ENCODE measurements around the gene RNF17.

The RNF17 gene

DNA sequence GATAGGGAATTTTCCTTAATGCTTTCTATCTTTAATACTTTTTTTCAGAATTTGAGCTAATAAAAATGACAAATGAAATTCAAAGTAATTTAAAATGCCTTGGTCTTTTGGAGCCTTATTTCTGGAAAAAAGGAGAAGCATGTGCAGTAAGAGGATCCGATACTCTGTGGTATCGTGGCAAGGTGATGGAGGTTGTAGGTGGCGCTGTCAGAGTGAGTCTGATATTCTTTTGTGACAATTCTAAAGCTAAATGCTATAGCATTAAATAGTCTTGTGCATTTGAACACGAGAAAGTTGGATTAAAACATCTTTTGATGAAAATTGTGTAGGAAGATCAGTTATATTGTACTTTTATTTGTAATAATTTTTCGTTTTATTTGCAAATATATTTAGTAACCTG, 95.0 kb downstream of the RNF17 start:
- DNase-seq (ENCODE audit: low read depth in 2 of 2, low spot score in 1 of 2): no peak

DNA sequence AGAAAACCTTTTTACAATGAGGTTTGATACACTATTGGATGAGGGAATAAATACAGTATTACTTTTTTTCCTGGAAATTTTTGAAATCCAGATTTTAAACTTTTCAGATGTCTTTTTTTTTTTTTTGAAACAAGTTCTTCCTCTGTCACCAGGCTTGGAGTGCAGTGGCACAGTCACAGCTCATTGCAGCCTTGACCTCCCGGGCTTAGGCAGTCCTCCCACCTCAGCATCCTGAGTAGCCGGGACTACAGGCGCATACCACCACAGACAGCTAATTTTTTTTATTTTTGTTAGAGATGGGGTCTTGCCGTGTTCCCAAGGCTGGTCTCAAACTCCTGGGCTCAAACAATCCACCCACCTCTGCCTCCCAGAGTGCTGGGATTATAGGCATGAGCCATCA, 96.8 kb downstream of the RNF17 start:
- no peak for DNase-seq (ENCODE audit: low read depth in 2 of 2, low spot score in 1 of 2)

DNA sequence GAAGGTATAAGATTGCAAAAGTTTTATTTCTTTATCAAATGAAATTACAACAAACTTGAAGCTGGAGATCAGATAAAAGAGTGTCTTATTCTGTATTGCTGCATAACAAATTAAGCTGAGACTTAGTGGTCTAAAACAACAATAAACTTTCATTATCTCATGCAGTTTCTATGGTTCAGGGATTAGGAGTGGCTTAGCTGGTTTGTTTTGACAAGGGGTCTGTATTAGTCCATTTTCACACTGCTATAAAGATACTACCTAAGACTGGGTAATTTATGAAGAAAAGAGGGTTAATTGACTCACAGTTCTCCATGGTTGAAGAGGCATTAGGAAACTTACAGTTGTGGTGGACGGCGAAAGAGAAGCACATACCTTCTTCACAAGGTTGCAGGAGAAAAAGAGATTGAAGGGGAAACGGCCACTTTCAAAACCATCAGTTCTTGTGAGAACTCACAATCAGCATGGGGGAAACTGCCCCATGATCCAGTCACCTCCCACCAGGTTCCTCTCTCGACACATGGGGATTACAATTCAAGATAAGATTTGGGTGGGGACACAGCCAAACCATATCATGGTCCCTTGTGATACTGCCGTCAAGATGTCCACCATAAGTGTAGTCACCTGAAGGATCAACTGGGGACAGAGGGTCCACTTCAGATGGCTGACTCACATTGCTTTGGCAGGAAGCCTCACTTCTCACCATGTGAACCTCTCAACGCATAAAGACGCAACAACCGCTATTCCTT, 97.8 kb downstream of the RNF17 start:
- DNase-seq (ENCODE audit: low read depth in 2 of 2, low spot score in 1 of 2): no peak

- DNase-seq (ENCODE audit: low read depth in 2 of 2, low spot score in 1 of 2): no peak
These were observed 100.0 kb downstream of the RNF17 start for GRCh38 chr13:24863748-24864540.

GRCh38 chr13:24864579-24864978, 100.6 kb downstream of the RNF17 start:
- no peak for DNase-seq (ENCODE audit: low read depth in 2 of 2, low spot score in 1 of 2)

DNA sequence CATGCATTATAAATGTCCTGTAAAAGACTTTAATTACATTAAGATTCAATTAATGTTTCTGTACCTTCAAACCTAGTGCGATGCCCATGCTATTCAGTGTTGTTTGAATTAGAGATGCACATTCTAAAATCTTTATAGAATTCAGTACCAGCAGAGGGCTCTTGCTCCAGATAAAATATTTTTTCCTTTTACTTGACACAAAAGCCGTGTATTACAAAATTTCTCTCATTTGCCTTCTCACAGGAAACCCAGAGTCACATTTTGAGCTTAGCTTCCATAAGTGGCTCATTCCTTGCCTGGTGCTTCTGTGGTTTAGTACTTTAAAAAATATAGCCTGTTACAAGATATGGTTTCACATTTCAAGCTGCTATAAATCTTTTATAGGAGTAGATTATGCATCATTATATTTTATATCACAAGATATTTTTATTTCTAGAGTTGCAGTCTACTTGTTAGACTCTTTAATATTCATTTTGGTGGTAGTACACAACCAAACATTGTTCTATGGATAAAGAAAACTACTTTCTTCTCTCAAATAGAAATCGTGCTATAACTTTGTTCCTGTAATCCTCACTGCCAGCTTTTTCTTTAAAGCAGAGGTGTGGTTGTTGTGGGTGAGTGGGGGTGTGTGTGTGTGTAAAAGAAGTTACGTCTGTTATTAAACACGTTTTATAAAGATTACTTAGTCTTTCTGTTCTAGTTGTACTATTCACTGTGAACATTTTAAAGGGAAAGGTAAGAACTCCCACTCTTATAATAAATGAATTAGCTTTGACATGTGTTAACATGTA, 101.4 kb downstream of the RNF17 start:
- no peak for DNase-seq (ENCODE audit: low read depth in 2 of 2, low spot score in 1 of 2)

DNA sequence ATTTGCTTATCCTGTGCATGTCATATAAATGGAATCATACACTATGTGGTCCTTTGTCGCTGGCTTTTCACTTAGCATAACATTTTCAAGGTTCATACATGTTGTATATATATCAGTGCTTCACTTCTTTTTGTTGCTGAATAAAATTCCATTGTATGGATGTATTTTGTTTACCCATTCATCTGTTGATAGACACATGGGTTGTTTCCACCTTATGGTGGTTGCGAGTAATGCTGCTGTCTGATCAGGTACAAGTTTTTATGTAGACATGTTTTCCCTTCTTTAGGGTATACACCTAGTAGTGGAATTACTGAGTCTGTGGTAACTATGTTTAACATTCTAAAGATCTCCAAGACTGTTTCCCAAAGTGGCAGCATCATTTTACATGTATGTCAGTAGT, 102.5 kb downstream of the RNF17 start:
- no peak for DNase-seq (ENCODE audit: low read depth in 2 of 2, low spot score in 1 of 2)

- DNase-seq (ENCODE audit: low read depth in 2 of 2, low spot score in 1 of 2): no peak
These were observed 104.9 kb downstream of the RNF17 start for GRCh38 chr13:24868874-24869273.

DNA sequence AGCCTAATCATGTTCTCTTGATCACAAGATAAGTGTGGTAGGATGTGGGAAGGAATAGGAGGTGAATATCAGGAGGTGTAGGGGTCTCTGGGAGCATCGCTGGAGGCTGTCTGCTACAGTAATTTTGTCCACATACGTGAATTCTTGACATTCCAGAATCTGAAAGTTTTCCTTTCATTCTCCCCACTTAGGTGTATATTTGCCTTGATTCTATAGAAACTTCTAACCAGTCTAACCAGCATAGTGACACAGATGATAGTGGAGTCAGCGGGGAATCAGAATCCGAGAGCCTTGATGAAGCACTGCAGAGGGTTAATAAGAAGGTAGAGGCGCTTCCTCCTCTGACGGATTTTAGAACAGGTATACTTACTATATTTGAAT, 106.4 kb downstream of the RNF17 start:
- DNase-seq (ENCODE audit: low read depth in 2 of 2, low spot score in 1 of 2): no peak

- DNase-seq (ENCODE audit: low read depth in 2 of 2, low spot score in 1 of 2): no peak
These were observed 111.6 kb downstream of the RNF17 start for GRCh38 chr13:24875566-24875965.

GRCh38 chr13:24877531-24877930, 113.6 kb downstream of the RNF17 start:
- no peak for DNase-seq (ENCODE audit: low read depth in 2 of 2, low spot score in 1 of 2)

DNA sequence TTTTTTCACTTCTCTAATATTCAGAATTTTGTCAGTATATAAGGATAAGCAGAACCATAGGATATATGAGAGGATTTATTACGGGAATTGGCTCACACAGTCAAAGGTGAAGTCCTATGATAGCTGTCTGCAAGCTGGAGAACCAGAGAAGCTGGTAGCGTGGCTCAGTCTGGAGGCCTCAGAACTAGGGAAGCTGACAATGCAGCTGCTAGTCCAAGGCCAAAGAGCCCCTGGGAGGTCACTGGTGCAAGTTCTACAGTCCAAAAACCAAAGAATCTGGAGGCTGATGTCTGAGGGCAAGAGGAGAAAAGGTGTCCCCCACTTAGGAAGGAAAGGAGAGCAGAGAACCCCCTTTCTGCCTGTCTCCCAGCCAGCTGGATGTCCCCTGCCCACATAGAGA, 114.4 kb downstream of the RNF17 start:
- no peak for DNase-seq (ENCODE audit: low read depth in 2 of 2, low spot score in 1 of 2)

DNA sequence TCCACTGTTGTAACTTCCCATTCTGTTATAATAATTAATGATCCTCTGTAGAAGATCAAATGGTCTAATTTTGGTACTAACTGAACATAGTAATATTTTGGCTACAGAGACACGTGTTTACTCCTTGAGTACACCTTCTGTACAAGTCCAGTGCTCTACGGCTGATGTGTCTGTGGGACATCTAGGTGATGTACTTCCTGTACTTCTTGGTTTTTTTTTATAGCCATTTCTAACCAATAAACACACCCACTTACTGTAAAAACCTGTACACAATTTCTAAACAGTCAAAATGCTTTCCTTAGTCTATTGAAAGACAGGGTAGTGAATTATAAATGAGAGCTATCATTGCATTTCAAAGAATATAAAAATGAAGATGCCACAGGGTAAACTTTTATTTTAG, 118.7 kb downstream of the RNF17 start:
- no peak for DNase-seq (ENCODE audit: low read depth in 2 of 2, low spot score in 1 of 2)

DNA sequence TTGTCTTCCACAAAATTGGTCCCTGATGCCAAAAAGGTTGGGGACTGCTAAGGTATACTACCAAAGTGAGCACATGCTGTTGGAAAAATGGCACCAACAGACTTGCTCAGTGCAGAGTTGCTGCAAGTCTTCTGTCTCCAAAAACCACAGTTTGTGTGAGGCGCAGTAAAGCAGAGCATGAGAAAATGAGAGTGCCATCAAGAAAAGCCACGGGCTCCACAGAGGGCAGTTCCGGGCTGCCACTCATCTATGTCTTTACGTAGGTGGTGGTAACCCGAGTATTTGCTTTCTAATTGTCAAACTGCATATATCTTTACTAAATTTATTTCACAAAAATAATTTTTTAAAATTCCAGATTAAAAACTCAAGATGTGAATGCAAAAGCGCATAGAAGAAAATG, 123.8 kb downstream of the RNF17 start:
- DNase-seq (ENCODE audit: low read depth in 2 of 2, low spot score in 1 of 2): no peak

DNA sequence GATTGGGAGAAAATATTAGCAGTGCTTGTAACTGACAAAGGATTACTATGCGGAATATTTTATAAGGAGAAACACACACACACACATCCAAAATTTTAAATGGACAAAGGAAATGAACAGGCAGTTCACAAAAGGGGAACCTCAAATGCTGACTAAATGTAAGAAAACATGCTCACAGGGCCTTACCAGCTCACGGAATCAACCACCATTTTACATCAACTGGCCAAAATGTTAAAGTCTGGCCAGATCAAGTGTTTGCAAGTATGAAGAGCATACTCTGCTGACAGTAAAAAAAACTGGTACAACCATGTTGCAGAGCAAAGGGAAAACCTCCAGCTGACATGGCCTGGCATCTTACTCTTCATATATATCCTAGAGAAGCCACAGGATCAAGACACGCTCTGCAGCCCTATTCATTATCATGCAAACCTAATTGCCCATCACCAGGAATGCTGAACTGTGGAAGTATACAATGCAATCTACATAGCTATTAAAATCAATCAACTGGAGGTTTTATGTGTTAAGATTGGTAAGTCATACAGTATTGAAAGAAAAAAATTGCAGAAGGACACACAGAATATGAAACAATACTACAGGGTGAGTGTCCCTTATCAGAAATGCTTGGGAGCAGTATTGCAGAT, 124.4 kb downstream of the RNF17 start:
- DNase-seq (ENCODE audit: low read depth in 2 of 2, low spot score in 1 of 2): no peak

DNA sequence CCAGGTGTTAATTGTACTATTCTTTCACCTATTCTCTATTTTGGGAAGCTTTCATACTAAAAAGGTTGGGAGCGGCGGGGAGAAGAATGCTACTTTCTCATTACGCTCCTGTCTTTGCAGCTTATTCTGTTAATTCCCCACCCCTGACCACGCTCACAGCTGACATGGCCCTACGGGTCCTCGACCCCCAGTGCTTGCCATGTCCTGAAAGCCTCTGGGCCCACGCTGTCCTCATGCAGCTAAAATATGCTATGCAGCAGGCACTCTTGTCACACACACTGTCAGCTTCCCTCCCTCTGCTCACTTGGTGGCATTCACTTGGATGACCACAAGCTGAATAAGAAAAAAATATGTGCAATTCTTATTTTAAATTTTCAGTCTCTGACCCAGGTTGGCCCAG, 126.3 kb downstream of the RNF17 start:
- DNase-seq (ENCODE audit: low read depth in 2 of 2, low spot score in 1 of 2): no peak

GRCh38 chr13:24891476-24892108, 127.6 kb downstream of the RNF17 start:
- no peak for DNase-seq (ENCODE audit: low read depth in 2 of 2, low spot score in 1 of 2)

- no peak for DNase-seq (ENCODE audit: low read depth in 2 of 2, low spot score in 1 of 2)
These were observed 128.9 kb downstream of the RNF17 start for GRCh38 chr13:24892829-24893228.

DNA sequence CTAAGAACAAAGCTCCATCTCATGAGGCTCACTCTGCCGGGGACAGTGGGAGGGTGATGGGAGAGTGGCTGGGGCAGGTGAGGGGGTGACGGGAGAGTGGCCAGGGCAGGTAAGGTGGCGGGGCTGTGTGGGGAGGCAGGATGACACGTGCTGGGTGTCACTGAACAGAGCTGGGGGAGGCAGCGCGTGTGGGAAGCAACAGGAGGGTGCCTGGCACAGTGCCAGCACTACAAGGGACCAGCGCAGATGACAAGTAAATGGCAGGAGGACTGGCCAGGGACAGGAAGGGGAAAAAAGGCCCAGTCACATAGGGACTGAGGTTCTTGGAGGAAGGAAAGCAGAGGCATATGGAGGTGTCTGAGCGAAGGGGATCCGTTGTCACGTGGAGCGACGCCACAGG, 129.9 kb downstream of the RNF17 start:
- no peak for DNase-seq (ENCODE audit: low read depth in 2 of 2, low spot score in 1 of 2)

- no peak for DNase-seq (ENCODE audit: low read depth in 2 of 2, low spot score in 1 of 2)
These were observed 130.5 kb downstream of the RNF17 start for GRCh38 chr13:24894277-24894971.

- DNase-seq (ENCODE audit: low read depth in 2 of 2, low spot score in 1 of 2): no peak
These were observed 131.0 kb downstream of the RNF17 start for GRCh38 chr13:24894972-24895300.
